Osteocyte (in vitro differentiated cells): Measurements from ENCODE around the gene GGT5. TPM values are rescaled to one million over a fixed set of nuclear protein-coding genes. Genes with fewer than 3 reads are reported as not detected.
"Not testable (repeated sequence)": the region's sequence is repeated elsewhere in the genome, so short reads cannot be mapped to it uniquely, and the experiment has no call there.

Source experiments
- DNase-seq: peaks from one replicate; pipeline ENCODE4 v3.0.0; 2021; ENCODE audit warnings: mixed read lengths; ENCODE audit not compliant: unreplicated experiment; ENCODE audit errors: extremely low spot score
- H3K27ac Mint-ChIP-seq: one replicate; pipeline ENCODE4 v1.8.0; 2021; ENCODE audit warnings: mild to moderate bottlenecking, mixed read lengths; ENCODE audit not compliant: unreplicated experiment
- H3K27me3 Mint-ChIP-seq: one replicate; pipeline ENCODE4 v1.8.0; 2021; ENCODE audit warnings: mixed read lengths; ENCODE audit not compliant: unreplicated experiment
- H3K36me3 Mint-ChIP-seq: one replicate; pipeline ENCODE4 v1.8.0; 2021; ENCODE audit warnings: mixed read lengths; ENCODE audit not compliant: unreplicated experiment
- H3K4me1 Mint-ChIP-seq: one replicate; pipeline ENCODE4 v1.8.0; 2021; ENCODE audit warnings: mixed read lengths; ENCODE audit not compliant: unreplicated experiment
- H3K4me3 Mint-ChIP-seq: one replicate; pipeline ENCODE4 v1.8.0; 2021; ENCODE audit warnings: mild to moderate bottlenecking, moderate library complexity, mixed read lengths; ENCODE audit not compliant: unreplicated experiment
- H3K9me3 Mint-ChIP-seq: one replicate; pipeline ENCODE4 v1.8.0; 2021; ENCODE audit warnings: mixed read lengths; ENCODE audit not compliant: unreplicated experiment
- total RNA-seq: library from RNA; stranded (reverse); gene quantifications from 2 replicates; pipeline ENCODE4 v1.2.1, GENCODE V29; 2021
- TF ChIP-seq, protein P1 (sequence below): fragments of 200-600 bp; sonication (generic); IDR thresholded peaks from 2 replicates; pipeline ENCODE4 v1.5.0; 2021; ENCODE audit warnings: antibody characterized with exemption, mild to moderate bottlenecking, moderate library complexity

The GGT5 gene
- total RNA-seq, 1 donor from 2014 or later: 136 TPM

DNA sequence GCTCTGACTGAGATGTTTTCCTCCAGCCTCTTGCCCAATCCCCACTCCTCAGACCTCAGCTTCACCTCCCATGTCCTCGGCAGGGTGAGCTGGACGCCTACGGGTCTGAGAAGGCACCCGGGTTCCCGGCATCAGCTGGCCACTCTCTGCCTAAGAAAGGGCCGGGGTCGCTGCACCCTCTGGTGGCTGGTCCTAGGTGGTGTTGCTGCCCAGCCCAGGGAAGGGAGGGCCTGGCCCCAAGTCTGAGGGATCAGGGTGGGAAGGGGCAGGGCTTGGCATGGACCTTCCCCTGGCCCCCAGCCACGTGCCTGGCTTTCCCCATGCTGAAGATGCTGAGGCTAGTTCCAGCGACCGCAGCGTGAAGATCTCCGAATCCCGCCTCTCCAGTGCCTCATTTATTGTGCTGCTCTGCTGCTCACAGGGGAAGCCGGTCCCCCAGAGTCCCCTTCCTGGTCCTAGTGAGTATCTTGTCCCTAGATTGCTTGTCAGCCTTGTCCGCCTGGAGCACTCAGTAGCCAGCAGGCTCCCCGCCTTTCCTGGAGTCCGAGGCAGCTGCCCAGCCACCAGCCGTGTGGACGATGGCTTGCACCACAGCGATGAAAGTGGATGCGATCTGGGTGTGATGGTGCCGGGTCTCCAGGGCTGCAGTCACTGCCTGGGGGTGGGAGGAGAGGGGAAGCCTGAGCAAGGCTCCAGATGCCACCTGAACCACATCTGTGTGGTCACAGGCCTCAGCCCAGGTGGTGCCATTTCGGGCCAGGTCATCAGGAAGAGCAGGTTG lies 2.9 kb upstream of the GGT5 start:
- Mint-ChIP-seq H3K27ac (peak overlapping the region; percentile 93), H3K4me1 (peaks cover 49% of the 10 kb centered on the region), H3K36me3 (no peaks in the 10 kb centered on the region), H3K4me3 (no peak overlapping the region), H3K27me3 (no peaks in the 10 kb centered on the region), H3K9me3 (no peaks in the 10 kb centered on the region)
- TF ChIP-seq, protein P1, sequence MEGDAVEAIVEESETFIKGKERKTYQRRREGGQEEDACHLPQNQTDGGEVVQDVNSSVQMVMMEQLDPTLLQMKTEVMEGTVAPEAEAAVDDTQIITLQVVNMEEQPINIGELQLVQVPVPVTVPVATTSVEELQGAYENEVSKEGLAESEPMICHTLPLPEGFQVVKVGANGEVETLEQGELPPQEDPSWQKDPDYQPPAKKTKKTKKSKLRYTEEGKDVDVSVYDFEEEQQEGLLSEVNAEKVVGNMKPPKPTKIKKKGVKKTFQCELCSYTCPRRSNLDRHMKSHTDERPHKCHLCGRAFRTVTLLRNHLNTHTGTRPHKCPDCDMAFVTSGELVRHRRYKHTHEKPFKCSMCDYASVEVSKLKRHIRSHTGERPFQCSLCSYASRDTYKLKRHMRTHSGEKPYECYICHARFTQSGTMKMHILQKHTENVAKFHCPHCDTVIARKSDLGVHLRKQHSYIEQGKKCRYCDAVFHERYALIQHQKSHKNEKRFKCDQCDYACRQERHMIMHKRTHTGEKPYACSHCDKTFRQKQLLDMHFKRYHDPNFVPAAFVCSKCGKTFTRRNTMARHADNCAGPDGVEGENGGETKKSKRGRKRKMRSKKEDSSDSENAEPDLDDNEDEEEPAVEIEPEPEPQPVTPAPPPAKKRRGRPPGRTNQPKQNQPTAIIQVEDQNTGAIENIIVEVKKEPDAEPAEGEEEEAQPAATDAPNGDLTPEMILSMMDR: peak; percentile 85
- DNase-seq: peak; percentile 95

DNA sequence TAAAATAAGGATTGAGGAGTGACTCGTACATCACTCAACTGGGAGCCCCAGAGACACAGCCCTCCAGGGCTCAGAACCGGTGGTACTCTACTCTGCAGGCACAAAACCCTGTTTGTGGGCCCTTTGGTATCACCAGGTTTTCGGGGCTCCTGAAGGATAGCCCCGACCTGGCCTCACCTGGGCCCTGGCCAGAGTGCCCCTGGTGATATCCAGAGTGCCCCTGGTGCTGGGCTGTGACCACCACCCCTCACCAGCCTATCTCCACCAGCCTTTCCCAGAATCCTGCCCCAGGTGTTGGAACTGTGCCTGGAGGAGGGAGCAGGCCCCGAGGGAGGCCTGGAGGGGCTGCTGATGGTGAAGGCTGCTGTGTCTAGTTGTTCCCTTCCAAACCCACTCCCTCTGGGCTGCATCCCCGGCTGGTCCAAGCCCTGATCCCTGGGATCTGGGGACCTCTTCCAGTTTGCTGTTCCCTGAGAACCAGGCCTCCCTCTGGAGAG lies 2.2 kb upstream of the GGT5 start:
- Mint-ChIP-seq H3K4me1 (peaks cover 56% of the 10 kb centered on the region), H3K4me3 (no peak overlapping the region), H3K36me3 (no peaks in the 10 kb centered on the region), H3K27ac (peak overlapping the region; percentile 93), H3K27me3 (no peaks in the 10 kb centered on the region), H3K9me3 (no peaks in the 10 kb centered on the region)
- no peak for DNase-seq
- TF ChIP-seq, protein P1: no peak

DNA sequence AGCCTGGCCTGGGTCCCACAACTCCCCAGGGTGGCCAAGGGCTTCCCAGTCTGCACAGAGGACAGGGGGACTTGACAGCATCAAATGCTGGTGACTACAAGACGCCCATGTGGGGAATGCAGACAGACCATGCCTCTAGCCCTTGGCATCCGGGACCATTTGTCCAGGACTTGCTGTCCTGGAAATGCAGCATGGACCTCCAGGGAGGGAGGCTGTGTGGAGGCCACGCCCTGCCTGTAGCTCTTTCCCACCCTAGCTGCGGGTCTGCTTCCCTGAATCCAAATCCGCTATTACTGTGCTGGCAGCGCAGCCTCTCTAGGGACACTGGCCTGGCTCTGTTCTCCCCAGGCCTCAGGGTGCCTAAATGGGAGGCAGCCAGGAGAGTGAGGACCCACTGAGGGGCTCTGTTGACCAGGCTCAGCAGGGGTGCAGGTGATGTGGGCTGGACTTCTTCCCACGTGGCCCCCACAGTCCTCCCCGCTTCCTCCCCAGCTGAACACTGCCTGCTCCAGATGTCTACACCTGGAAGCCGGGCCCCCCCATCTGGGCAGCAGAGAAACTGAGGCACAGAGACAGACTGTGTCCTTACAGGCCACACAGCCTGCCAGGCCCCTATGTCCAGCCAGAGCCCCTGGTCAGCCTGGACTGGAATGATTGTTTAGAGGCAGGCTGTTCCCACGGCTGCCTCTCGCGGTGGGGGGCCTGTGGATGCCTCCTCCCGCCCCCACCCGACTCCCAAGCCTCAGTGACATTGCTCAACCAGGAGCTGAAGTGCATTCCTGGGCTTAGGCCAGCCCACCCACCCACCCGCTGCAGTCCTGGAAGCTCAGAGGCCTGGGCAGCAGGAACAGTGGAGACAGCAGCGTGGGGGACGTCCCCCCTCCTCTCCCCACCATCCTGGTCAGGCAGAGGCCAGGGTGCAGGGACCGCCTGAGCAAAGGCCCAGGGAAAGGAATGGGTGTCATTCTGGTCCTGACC lies 991 bp upstream of the GGT5 start:
- Mint-ChIP-seq H3K4me3 (peak overlapping the region; percentile 70), H3K4me1 (peaks cover 64% of the 10 kb centered on the region), H3K27ac (peak overlapping the region; percentile 90)
- not testable (repeated sequence) for H3K36me3 Mint-ChIP-seq, H3K9me3 Mint-ChIP-seq, H3K27me3 Mint-ChIP-seq, DNase-seq

DNA sequence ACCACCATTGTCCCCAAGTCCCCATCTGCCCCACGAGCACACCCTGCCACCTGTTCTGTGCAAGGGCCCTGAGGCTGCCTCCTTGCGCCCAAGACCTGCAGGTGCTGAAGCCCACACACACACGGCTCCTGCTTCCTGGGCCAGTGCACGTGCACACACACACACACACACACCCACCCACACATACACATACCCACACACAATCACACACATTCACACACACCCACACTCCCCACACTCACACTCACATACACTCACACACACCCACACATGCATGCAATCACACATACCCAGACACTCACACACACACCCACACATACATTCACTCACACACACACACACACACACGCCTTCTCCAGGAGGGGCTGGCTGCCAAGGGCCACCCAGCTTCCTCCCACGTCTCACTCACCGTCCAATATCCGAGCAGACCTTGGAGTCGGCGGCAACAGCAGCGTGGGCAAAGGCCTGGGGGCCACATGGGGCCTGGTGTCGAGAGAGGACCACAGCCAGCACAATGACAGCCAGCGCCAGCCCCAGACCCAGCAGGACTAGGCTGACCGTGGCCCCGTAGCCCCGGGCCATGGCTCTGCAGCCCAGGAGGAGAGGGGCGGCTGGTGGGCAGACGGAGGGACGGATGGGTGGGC lies 616 bp downstream of the GGT5 start:
- Mint-ChIP-seq H3K27ac (peak overlapping the region; percentile 90), H3K9me3 (no peaks in the 10 kb centered on the region), H3K36me3 (peaks cover 4% of the 10 kb centered on the region), H3K4me3 (peak overlapping the region; percentile 70), H3K4me1 (peaks cover 74% of the 10 kb centered on the region), H3K27me3 (no peaks in the 10 kb centered on the region)
- DNase-seq: no peak
- TF ChIP-seq, protein P1: no peak

DNA sequence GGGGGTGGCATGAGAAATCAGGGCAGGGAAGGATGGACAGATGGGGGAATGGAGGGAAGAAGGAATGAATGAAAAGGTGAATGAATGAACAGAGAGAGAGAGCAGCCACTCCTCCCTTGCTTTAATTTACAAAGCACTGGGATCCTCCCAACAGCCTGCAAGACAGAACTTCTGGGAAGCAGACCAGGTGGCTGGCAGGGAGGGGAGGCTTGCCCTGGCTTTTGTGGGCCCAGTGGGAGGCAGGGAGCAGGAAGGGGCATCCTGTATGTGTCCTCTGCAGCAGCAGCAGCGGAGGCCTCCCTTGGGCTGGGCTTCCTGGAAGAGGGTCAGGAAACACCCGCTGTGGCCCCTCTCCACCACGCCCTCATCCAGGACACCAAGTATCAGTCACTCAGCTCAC lies 1.5 kb downstream of the GGT5 start:
- not testable (repeated sequence) for H3K36me3 Mint-ChIP-seq, H3K9me3 Mint-ChIP-seq, DNase-seq, H3K27me3 Mint-ChIP-seq
- peak overlapping the region; percentile 90 for H3K27ac Mint-ChIP-seq
- H3K4me1 Mint-ChIP-seq: peaks cover 75% of the 10 kb centered on the region
- peak overlapping the region; percentile 70 for H3K4me3 Mint-ChIP-seq

DNA sequence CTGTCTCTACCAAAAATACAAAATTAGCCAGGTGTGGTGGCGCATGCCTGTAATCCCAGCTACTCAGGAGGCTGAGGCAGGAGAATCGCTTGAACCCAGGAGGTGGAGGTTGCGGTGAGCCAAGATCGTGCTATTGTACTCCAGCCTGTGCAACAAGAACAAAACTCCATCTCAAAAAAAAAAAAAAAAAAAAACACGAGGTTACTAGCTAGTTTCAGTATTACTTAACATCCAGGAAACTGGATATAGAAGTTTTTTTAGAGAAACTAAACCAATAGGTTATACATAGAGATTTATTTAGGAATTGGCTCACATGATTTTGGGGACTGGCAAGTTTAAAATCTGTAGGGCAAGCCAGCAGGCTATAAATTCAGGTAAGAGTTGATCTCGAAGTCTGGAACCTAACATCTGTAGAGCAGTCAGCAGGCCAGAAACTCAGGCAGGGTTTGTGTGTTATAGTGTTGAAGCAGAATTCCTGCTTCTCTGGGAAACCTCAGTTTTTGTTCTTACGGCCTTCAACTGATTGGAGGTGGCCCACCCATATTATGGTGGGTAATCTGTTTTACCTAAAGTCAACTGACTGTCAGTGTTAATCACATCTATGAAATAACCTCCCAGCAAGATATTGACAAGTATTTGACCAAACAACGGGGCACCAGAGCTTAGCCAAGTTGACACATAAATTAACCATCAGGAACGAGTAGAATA lies 3.7 kb downstream of the GGT5 start:
- H3K4me3 Mint-ChIP-seq, H3K9me3 Mint-ChIP-seq, DNase-seq, H3K27me3 Mint-ChIP-seq, H3K36me3 Mint-ChIP-seq: not testable (repeated sequence)
- peaks cover 68% of the 10 kb centered on the region for H3K4me1 Mint-ChIP-seq
- peak overlapping the region; percentile 59 for H3K27ac Mint-ChIP-seq
